NCI-H226 (cell line): ENCODE data around the gene CRTC3.

ENCODE experiments used
- DNase-seq: peaks from one replicate; pipeline ENCODE4 v3.0.0-alpha.2; 2015

Gene CRTC3

DNA sequence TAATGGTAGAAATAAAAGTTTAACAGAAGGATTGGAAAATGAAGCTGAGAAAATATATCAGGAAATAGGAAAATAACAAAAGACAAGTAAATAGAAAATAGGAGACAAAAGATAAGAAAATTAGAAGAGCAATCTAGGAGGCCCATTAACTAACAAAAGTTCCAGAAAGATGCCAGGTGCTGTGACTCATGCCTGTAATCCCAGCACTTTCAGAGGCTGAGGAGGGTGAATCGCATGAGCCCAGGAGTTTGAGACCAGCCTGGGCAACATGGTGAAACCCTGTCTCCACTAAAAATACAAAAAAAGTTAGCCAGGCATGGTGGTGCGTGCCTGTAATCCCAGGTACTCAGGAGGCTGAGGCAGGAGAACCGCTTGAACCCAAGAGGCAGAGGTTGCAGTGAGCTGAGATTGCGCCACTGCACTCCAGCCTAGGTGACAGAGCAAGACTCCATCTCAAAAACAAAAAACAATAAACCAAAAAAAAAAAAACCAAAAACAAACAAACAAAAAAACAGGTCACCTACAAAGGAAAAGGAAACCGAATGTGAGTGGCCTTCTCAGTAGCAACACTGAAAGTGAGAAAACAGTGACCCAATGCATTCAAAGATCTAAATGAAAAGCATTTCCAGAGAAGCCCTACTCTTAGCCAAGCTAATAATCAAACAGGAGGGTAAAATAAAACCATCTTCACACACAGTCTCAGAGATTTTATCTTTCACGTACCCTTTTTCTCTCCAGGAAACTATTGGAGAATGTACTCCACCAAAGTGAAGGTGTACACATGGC lies 5.5 kb upstream of the CRTC3 start:
- peak; percentile 50 for DNase-seq

- no peak for DNase-seq
Measured at GRCh38 chr15:90529011-90529370, 732 bp upstream of the CRTC3 start.

- DNase-seq: peak; percentile 12
Measured at GRCh38 chr15:90530250-90531051, 728 bp downstream of the CRTC3 start.

DNA sequence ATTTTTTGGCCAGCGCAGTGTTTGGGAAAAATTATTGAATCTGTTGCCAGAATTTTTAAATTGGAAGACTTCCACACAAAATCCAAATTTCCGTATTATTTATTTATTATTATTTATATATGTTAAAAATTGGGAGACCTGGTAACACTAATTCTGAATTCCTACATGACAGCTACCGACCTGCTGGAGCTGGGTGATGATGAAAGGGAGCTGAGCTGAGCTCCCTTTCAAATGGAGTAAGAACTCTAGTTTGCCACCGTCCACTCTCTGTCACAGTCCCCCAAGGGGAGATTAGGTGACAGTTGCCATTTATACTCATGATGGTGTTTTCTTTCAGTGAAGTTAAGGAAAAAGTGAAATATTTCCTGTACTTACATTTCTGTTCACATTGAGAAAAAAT lies 1.4 kb downstream of the CRTC3 start:
- no peak for DNase-seq

- no peak for DNase-seq
Measured at GRCh38 chr15:90535254-90535653, 5.5 kb downstream of the CRTC3 start.

DNA sequence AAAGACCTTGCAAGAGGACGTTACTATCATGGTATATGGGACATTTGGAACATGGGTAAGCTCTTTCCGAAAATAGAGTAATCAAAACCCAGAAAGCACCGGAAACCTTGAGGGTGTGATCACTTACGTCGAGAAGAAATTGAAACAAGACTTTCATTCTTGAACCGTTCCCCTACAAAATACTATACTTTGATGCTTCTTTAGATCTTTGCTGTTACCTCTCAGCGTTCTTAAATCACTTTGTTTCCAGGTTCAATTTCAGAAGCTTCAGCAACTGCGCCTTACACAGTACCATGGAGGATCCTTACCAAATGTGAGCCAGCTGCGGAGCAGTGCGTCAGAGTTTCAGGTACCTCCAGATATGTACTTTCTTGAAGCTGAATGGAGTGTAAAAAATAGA lies 10.1 kb downstream of the CRTC3 start:
- DNase-seq: no peak

GRCh38 chr15:90540768-90541167 lies 11.0 kb downstream of the CRTC3 start:
- DNase-seq: no peak

DNA sequence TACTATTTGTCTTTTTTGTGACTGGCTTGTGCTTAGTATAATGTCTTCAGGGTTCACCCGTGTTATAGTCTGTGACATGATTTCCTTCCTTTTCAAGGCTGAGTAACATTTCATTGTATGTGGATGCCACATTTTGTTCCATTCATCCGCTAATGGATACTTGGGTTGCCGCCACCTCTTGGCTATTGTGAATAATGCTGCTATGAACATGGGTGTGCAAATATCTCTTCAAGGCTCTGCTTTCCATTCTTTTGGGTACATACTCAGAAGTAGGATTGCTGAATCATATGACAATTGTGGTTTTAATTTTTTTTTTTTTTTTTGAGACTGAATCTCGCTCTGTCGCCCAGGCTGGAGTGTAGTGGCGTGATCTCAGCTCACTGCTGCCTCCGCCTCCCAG lies 15.4 kb downstream of the CRTC3 start:
- no peak for DNase-seq

GRCh38 chr15:90547540-90547939 lies 17.8 kb downstream of the CRTC3 start:
- no peak for DNase-seq

GRCh38 chr15:90550919-90551318 lies 21.2 kb downstream of the CRTC3 start:
- peak; percentile 28 for DNase-seq

DNA sequence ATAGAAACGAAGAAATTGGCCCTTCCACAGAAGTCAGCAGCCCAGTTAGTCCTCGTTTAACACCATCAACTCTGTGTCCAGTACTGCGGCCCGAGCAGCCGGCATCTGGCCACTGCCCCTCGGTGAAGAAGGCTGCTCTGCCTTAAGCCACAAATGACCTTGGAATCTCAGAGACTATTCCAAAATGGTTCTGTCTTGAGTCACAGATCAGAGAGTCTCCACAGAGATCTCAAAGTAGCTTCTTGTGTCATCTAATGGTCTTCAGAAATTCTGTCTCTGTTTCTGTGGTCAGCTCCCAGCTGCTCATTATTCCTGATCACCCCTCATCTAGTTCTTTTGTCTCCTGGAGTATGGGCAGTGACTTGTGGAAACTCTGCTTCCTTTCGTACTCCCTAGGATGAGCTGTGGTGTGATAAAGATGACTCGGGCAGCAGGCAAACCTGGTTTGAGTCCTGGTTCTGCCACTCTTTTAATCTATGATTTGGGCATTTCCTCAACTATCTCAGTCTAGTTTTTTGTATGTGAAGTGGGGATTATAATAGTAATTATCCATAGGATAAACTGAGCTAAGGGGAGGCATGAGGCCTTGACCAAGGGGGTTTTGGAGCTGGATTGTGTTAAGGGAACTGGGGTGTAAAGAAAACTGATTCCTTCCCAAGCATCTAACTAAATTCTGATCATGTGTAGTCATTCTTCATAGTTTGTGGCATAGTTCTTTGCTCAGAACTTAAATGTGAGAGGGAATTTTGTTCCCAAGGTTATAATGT lies 22.6 kb downstream of the CRTC3 start:
- DNase-seq: no peak

DNA sequence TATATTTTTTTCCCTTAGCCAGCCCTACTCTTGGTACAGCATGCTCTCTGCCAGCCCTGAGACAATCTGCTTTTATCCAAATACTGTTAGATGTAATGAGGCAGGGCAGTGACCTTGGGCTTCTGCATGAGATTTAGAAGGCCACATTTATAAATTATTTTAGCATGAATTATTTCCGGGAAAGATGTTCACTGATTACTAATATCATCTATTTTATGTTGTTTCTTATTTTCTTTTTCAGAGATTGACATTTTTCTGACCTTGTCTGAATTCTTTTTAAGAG lies 23.1 kb downstream of the CRTC3 start:
- no peak for DNase-seq

DNA sequence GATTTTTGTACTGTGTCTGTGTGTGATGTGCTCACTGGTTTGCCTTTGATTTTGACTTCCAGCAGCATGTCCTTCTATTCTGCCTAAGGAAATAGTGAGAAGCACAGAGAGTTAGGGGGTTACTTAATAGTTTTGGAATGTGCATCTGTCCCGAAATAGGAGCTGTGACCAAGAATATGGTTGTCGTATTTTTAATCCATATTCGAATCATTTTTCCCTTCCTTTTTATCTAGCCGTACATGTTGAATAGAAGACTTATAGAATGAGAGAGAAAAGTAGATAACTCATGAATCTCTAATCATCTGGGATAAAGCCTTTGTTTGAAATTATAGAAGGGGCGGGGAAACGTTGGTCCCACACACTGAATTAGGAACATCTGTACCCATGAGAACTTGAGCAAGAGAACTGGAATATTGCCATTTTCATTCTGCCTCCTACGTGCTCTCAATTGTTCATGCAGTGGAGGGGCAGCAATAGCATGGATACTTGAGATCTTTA lies 23.6 kb downstream of the CRTC3 start:
- DNase-seq: no peak

DNA sequence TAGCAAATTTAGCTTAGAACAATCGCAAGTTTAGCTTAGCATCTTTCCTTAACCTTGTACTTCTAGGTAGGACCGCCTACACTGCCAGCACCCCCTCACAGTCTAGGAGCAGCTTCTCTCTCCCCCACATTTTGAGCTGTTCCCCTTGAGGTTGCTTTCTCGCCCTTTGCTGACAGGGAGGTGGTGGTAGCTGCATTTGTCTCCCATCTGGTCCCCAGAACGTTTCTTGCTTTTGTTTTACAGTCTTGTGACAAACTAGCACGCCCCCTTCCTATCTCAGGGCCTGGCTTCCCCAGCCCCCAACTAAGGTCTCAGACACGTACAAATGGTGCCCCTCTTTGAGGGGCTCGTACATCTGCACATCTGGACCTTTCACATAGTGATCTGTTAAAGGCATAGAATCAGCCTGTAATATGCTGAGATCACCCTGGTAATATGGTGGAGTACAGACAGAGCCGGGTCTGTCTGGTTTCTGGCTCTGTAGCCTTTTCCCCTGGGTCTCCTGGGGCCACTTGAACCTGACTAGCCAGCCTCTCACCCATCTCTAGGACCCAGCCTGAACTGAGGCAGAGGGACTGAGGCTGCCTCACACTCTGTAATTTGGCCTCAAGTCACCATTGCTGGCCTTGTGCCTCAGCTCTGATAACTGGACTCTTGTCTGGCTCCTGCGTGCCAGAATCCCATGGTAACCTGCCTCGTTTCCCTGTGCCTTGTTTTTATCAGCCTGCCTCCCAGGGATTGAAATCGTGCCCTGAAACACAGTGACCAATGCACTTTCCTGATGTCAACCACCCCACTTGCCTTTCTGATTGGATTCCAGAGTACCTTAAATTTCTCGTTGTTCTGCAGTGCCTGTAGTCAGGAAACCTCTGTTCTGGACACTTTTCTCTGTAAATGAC lies 27.7 kb downstream of the CRTC3 start:
- DNase-seq: peak; percentile 51

DNA sequence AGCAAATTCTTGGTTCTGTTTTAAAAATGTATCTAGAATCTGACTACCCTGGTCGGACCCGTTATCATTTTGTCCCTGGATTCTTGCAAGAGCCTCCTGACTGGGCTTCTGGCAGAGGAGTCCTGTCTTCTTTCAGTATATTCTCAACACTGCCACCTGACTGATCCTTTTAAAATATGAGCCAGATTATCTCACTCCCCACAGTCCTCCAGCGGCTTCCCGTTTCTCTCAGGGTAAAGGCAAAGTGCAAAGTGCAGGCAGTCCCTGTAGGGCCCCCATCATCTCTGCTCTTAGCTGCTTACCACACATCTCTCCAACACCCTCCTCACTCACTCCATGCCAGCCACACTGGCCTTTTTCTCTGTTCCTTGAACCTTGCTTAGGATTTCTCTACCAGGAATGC lies 28.4 kb downstream of the CRTC3 start:
- DNase-seq: no peak

DNA sequence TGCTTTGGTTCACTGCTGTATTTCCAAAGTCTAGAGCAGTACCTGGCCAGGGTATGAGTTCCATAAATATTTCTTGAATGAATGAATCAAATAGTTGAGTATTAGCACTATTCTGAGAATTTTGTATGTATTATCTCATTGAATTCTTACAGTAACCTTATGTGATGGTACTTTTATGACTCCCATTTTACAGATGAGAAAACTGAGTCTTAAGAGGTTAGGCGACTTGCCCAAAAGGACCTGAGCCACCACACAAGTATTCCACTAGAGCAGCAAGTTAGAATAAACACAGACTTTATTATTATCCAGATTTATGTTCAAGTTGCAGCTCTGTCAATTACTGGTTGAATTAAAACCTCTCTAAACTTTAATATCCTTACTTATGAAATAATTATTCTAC lies 29.4 kb downstream of the CRTC3 start:
- DNase-seq: no peak

DNA sequence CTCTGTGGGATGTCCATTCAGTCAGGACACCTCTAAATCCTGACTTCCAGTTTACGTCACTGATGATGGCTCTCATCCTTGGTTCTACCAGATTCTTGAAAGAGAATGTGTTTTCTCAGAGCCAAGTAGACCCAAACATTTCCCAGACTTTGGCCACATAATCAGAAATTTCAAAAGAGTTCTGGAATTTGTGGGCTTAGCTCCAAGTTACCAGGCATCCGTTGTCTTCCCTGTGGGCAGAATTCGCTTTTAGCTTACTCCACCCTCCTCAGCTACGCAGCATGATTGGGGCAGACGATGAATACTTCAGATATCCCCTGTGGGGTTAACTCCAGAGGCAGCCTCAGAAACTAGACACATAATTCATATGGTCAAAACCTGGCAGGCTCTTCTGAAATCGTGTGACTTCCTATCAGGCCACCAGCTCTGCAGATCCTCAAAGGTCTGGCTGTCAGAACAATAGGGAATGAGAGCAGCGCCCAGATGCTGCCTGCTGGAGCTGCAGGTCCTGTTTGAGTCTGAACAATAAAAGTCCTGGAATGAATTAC lies 30.6 kb downstream of the CRTC3 start:
- DNase-seq: peak; percentile 99

GRCh38 chr15:90561344-90562244 lies 31.9 kb downstream of the CRTC3 start:
- DNase-seq: no peak

- no peak for DNase-seq
Measured at GRCh38 chr15:90562669-90563068, 32.9 kb downstream of the CRTC3 start.

DNA sequence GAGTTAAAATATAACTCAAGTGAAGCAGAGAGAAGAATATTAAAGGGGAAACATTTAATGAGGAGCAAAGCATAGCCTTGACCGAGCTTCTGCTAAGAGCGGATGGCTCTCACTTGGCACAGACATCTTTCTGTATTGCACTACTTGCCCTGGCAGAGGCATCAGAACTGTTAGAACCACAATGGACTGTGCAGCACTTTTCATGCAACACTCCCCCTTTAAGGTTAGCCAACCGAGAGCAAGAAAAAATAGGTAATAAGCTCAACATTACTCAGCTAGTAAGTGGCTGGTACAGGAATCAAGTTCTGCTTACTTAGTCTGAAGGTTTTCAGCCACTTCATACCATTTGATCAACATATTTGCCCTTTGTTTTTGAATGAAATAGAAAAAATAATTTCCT lies 33.7 kb downstream of the CRTC3 start:
- DNase-seq: no peak

DNA sequence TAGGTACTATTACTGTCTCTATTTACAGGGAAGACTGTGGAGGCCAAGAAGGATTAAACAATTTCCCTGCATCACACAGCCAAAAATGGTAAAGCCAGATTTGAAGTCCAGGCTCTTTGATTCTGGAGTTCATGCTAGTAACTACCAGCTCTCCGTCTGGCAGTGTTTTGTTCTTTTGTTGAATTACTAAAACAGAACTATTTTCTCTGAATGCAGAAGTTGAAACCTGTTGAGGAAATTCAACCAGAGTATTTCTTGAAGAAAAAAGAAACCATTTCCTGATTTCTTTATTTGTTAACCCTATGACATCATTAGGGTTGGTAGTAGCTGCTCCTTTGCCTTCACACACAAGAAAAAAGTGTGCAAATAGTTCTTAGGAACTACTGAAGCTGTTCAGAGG lies 34.3 kb downstream of the CRTC3 start:
- no peak for DNase-seq
